ENCODE measurements around the gene CHTF8.
"Not testable (repeated sequence)": the region's sequence is repeated elsewhere in the genome, so short reads cannot be mapped to it uniquely, and the experiment has no call there.

Gene CHTF8

DNA sequence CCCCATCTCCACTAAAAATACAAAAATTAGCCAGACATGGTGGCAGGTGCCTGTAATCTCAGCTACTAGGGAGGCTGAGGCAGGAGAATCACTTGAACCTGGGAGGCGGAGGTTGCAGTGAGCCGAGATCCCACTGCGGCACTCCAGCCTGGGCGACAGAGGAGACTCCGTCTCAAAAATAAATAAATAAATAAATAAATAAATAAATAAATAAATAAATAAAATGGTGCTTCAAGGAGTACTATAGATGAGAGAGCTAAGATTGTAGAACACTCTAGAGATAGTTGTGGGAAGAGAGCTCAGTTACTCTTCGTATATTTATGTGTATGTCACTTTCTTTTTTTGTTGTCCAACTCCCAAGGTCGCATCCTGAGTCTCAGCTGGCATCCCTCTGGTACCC, 7.1 kb upstream of the CHTF8 start:
- H3K4ac ChIP-seq (ENCODE audit: low read length); H3K79me1 ChIP-seq (ENCODE audit: low read depth, low read length); H3K27ac ChIP-seq (replicated peaks; ENCODE audit: low read length); H3K4me1 ChIP-seq (ENCODE audit: control insufficient read depth in 2 of 2, insufficient read depth in 1 of 2, low read depth in 1 of 2, low read length in 2 of 2); H3K27me3 ChIP-seq (ENCODE audit: control insufficient read depth in 3 of 3, insufficient read depth in 3 of 3, low read depth in 1 of 3, low read length in 3 of 3); H3K9ac ChIP-seq (ENCODE audit: low read depth, low read length, poor library complexity); H3K18ac ChIP-seq (ENCODE audit: low read length); H2BK120ac ChIP-seq (ENCODE audit: low read depth, low read length); H2BK5ac ChIP-seq (ENCODE audit: low read length); H4K8ac ChIP-seq (ENCODE audit: low read depth, low read length); H3K9me3 ChIP-seq (replicated peaks in 1 of 2; ENCODE audit: control insufficient read depth in 2 of 2, insufficient read depth in 1 of 2, low read depth in 1 of 2, low read length in 2 of 2); H3K4me3 ChIP-seq (ENCODE audit: low read length in 2 of 2); H4K91ac ChIP-seq (ENCODE audit: low read depth, low read length, poor library complexity); H2AK5ac ChIP-seq (ENCODE audit: low read depth, low read length); H2BK12ac ChIP-seq (ENCODE audit: low read length); H3K23ac ChIP-seq (ENCODE audit: low read depth, low read length, poor library complexity); H3K4me2 ChIP-seq (ENCODE audit: insufficient read depth, low read length, poor library complexity, severe bottlenecking); H3K14ac ChIP-seq (ENCODE audit: low read length); H2AFZ ChIP-seq (ENCODE audit: low read length); H2BK15ac ChIP-seq (ENCODE audit: low read length); DNase-seq (ENCODE audit: low spot score): not testable (repeated sequence)
- no CpG with 5 or more reads among the region's 7 CpGs for WGBS, 2 donors (ENCODE audit: extremely low coverage in 2 of 2, insufficient read length in 2 of 2, insufficient replicate concordance in 1 of 2)
- H3K36me3 ChIP-seq (replicated peaks in 1 of 2; ENCODE audit: control insufficient read depth in 2 of 2, insufficient read depth in 2 of 2, low read length in 2 of 2) = peaks cover 36 to 98% of the 10 kb centered on the region in 2 donors

DNA sequence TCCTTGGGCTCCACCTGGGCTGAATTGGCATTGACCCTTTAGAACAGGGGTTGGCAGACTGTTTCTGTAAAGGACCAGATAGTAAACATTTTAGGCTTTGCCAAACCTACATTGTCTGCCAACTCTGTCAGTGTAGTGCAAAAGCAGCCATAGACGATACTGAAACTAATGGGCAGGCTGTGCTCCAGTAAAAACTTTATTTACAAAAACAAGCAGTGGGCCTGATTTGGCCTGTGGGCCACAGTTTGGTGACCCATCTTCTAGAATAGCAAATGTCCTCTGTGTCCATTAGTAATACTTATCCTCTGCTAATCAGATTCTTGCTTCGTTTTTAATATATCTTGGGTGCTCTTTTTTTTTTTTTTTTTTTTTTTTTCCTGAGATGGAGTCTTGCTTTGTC, 6.2 kb upstream of the CHTF8 start:
- no peaks in the 10 kb centered on the region for H3K9me3 ChIP-seq (replicated peaks in 1 of 2; ENCODE audit: control insufficient read depth in 2 of 2, insufficient read depth in 1 of 2, low read depth in 1 of 2, low read length in 2 of 2)
- H3K4me1 ChIP-seq (ENCODE audit: control insufficient read depth in 2 of 2, insufficient read depth in 1 of 2, low read depth in 1 of 2, low read length in 2 of 2) = no peaks in the 10 kb centered on the region
- H3K14ac ChIP-seq (ENCODE audit: low read length) = no peak overlapping the region
- H3K9ac ChIP-seq (ENCODE audit: low read depth, low read length, poor library complexity) = no peak overlapping the region
- no peak overlapping the region for H4K8ac ChIP-seq (ENCODE audit: low read depth, low read length)
- H3K27me3 ChIP-seq (ENCODE audit: control insufficient read depth in 3 of 3, insufficient read depth in 3 of 3, low read depth in 1 of 3, low read length in 3 of 3) = no peaks in the 10 kb centered on the region
- H3K23ac ChIP-seq (ENCODE audit: low read depth, low read length, poor library complexity) = no peak overlapping the region
- no peak overlapping the region for H2AFZ ChIP-seq (ENCODE audit: low read length)
- H3K18ac ChIP-seq (ENCODE audit: low read length) = no peak overlapping the region
- H2BK12ac ChIP-seq (ENCODE audit: low read length) = no peak overlapping the region
- H3K27ac ChIP-seq (replicated peaks; ENCODE audit: low read length) = no peak overlapping the region
- no peak overlapping the region for H4K91ac ChIP-seq (ENCODE audit: low read depth, low read length, poor library complexity)
- DNase-seq (ENCODE audit: low spot score) = no peak
- H3K36me3 ChIP-seq (replicated peaks in 1 of 2; ENCODE audit: control insufficient read depth in 2 of 2, insufficient read depth in 2 of 2, low read length in 2 of 2) = peaks cover 36 to 98% of the 10 kb centered on the region in 2 donors
- whole genome bisulfite sequencing, 2 donors (ENCODE audit: extremely low coverage in 2 of 2, insufficient read length in 2 of 2, insufficient replicate concordance in 1 of 2) = no CpG with 5 or more reads among the region's 2 CpGs
- peaks cover 2% of the 10 kb centered on the region for H3K79me1 ChIP-seq (ENCODE audit: low read depth, low read length)
- no peak overlapping the region for H3K4ac ChIP-seq (ENCODE audit: low read length)
- H3K4me2 ChIP-seq (ENCODE audit: insufficient read depth, low read length, poor library complexity, severe bottlenecking) = no peak overlapping the region
- no peak overlapping the region for H2BK15ac ChIP-seq (ENCODE audit: low read length)
- H2AK5ac ChIP-seq (ENCODE audit: low read depth, low read length) = no peak overlapping the region
- no peak overlapping the region for H3K4me3 ChIP-seq (ENCODE audit: low read length in 2 of 2)
- no peak overlapping the region for H2BK120ac ChIP-seq (ENCODE audit: low read depth, low read length)
- H2BK5ac ChIP-seq (ENCODE audit: low read length) = no peak overlapping the region

DNA sequence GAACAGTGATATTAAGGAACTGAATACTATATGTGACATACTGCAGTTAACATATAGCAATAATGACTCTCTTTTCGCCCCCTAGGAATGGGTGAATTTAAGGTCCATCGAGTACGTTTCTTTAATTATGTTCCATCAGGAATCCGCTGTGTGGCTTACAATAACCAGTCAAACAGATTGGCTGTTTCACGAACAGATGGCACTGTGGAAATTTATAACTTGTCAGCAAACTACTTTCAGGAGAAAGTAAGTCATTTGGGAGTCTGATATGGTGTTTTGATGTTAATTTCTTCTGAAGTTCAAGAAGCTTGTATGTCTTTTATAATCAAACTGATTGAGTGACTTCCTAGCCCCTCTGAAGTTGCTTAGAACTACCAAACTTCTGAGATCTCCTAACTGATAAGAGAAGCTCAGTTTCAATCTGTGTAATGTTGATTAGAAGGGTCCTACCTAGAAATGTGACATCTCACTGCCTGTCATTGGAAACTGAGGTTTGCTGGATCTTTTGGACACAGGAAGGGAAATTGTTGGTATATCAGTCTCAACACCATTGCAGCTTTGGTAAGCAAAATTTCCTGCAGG, 1.1 kb upstream of the CHTF8 start:
- Histone ChIP-seq H2BK120ac (ENCODE audit: low read depth, low read length) (no peak overlapping the region), H3K4me1 (ENCODE audit: control insufficient read depth in 2 of 2, insufficient read depth in 1 of 2, low read depth in 1 of 2, low read length in 2 of 2) (peaks cover 0 to 9% of the 10 kb centered on the region in 2 donors), H3K4ac (ENCODE audit: low read length) (no peak overlapping the region), H3K9ac (ENCODE audit: low read depth, low read length, poor library complexity) (no peak overlapping the region), H3K79me1 (ENCODE audit: low read depth, low read length) (peaks cover 7% of the 10 kb centered on the region), H3K4me2 (ENCODE audit: insufficient read depth, low read length, poor library complexity, severe bottlenecking) (peak overlapping the region; percentile 59), H2AK5ac (ENCODE audit: low read depth, low read length) (no peak overlapping the region), H3K23ac (ENCODE audit: low read depth, low read length, poor library complexity) (no peak overlapping the region), H3K27ac (replicated peaks; ENCODE audit: low read length) (no peak overlapping the region), H2BK5ac (ENCODE audit: low read length) (no peak overlapping the region), H3K18ac (ENCODE audit: low read length) (no peak overlapping the region), H4K8ac (ENCODE audit: low read depth, low read length) (no peak overlapping the region), H3K9me3 (replicated peaks in 1 of 2; ENCODE audit: control insufficient read depth in 2 of 2, insufficient read depth in 1 of 2, low read depth in 1 of 2, low read length in 2 of 2) (no peaks in the 10 kb centered on the region), H3K27me3 (ENCODE audit: control insufficient read depth in 3 of 3, insufficient read depth in 3 of 3, low read depth in 1 of 3, low read length in 3 of 3) (no peaks in the 10 kb centered on the region), H2AFZ (ENCODE audit: low read length) (no peak overlapping the region), H2BK12ac (ENCODE audit: low read length) (no peak overlapping the region), H3K4me3 (ENCODE audit: low read length in 2 of 2) (peak overlapping the region; percentile 95 to 99), H3K36me3 (replicated peaks in 1 of 2; ENCODE audit: control insufficient read depth in 2 of 2, insufficient read depth in 2 of 2, low read length in 2 of 2) (peaks cover 12 to 76% of the 10 kb centered on the region in 2 donors), H2BK15ac (ENCODE audit: low read length) (no peak overlapping the region), H4K91ac (ENCODE audit: low read depth, low read length, poor library complexity) (no peak overlapping the region), H3K14ac (ENCODE audit: low read length) (no peak overlapping the region)
- no peak for DNase-seq (ENCODE audit: low spot score)
- WGBS, 2 donors (ENCODE audit: extremely low coverage in 2 of 2, insufficient read length in 2 of 2, insufficient replicate concordance in 1 of 2) = no CpG with 5 or more reads among the region's 5 CpGs

DNA sequence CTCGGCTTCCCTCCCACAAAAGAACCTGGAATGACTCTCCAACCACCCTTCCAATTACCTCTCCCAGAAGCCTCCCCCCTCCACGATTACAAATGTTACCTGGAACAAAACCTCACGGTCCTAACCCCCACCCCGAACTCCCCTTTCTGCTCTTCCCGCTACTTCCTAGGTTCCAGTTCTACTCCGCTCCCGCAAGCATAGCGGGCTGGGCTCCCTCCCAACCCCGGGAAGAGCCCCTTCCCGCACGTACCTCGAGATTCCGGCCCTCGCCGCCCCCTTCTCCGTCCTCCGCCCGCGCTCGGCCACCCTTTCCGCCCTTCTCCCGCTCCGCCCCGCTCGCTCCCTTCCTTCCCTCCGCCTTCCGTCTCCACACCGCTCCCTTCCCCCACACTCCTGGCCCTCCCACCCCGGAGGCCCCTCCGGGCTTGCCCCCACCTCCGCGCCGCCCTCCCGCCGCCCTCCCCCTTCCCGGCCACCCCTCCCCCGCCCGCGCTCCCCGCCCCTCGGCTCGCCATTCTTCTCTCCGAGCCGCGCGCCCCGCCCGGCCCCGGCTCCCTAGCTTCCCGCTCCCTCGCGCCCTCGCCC, 457 bp downstream of the CHTF8 start:
- H3K9me3 ChIP-seq (replicated peaks in 1 of 2; ENCODE audit: control insufficient read depth in 2 of 2, insufficient read depth in 1 of 2, low read depth in 1 of 2, low read length in 2 of 2) = no peaks in the 10 kb centered on the region
- H2BK5ac ChIP-seq (ENCODE audit: low read length) = peak overlapping the region; percentile 91
- peak; percentile 81 for DNase-seq (ENCODE audit: low spot score)
- H3K4me1 ChIP-seq (ENCODE audit: control insufficient read depth in 2 of 2, insufficient read depth in 1 of 2, low read depth in 1 of 2, low read length in 2 of 2) = peaks cover 0 to 9% of the 10 kb centered on the region in 2 donors
- peak overlapping the region; percentile 87 for H4K8ac ChIP-seq (ENCODE audit: low read depth, low read length)
- peaks cover 9% of the 10 kb centered on the region for H3K79me1 ChIP-seq (ENCODE audit: low read depth, low read length)
- peak overlapping the region; percentile 49 for H2BK120ac ChIP-seq (ENCODE audit: low read depth, low read length)
- peak overlapping the region; percentile 54 for H3K4me2 ChIP-seq (ENCODE audit: insufficient read depth, low read length, poor library complexity, severe bottlenecking)
- H2AK5ac ChIP-seq (ENCODE audit: low read depth, low read length) = peak overlapping the region; percentile 71
- peak overlapping the region; percentile 86 for H4K91ac ChIP-seq (ENCODE audit: low read depth, low read length, poor library complexity)
- no peaks in the 10 kb centered on the region for H3K27me3 ChIP-seq (ENCODE audit: control insufficient read depth in 3 of 3, insufficient read depth in 3 of 3, low read depth in 1 of 3, low read length in 3 of 3)
- peaks cover 6 to 72% of the 10 kb centered on the region in 2 donors for H3K36me3 ChIP-seq (replicated peaks in 1 of 2; ENCODE audit: control insufficient read depth in 2 of 2, insufficient read depth in 2 of 2, low read length in 2 of 2)
- peak overlapping the region; percentile 97 for H3K9ac ChIP-seq (ENCODE audit: low read depth, low read length, poor library complexity)
- H2BK15ac ChIP-seq (ENCODE audit: low read length) = peak overlapping the region; percentile 62
- H3K14ac ChIP-seq (ENCODE audit: low read length) = peak overlapping the region; percentile 84
- WGBS, 2 donors (ENCODE audit: extremely low coverage in 2 of 2, insufficient read length in 2 of 2, insufficient replicate concordance in 1 of 2) = no CpG with 5 or more reads among the region's 53 CpGs
- H3K23ac ChIP-seq (ENCODE audit: low read depth, low read length, poor library complexity) = peak overlapping the region; percentile 96
- no peak overlapping the region for H2BK12ac ChIP-seq (ENCODE audit: low read length)
- H3K4me3 ChIP-seq (ENCODE audit: low read length in 2 of 2) = peak overlapping the region; percentile 95 to 99
- peak overlapping the region; percentile 98 for H3K27ac ChIP-seq (replicated peaks; ENCODE audit: low read length)
- H2AFZ ChIP-seq (ENCODE audit: low read length) = peak overlapping the region; percentile 98
- peak overlapping the region; percentile 99 for H3K18ac ChIP-seq (ENCODE audit: low read length)
- H3K4ac ChIP-seq (ENCODE audit: low read length) = no peak overlapping the region
